GM21367 (cell line): ENCODE measurements around the gene ARCN1.
"Not testable (repeated sequence)": the region's sequence is repeated elsewhere in the genome, so short reads cannot be mapped to it uniquely, and the experiment has no call there.

Experiments used
- ATAC-seq: cut with Tn5 transposase; IDR thresholded peaks from one replicate; pipeline ENCODE4 v1.9.1; 2021; ENCODE audit not compliant: unreplicated experiment

Gene ARCN1

DNA sequence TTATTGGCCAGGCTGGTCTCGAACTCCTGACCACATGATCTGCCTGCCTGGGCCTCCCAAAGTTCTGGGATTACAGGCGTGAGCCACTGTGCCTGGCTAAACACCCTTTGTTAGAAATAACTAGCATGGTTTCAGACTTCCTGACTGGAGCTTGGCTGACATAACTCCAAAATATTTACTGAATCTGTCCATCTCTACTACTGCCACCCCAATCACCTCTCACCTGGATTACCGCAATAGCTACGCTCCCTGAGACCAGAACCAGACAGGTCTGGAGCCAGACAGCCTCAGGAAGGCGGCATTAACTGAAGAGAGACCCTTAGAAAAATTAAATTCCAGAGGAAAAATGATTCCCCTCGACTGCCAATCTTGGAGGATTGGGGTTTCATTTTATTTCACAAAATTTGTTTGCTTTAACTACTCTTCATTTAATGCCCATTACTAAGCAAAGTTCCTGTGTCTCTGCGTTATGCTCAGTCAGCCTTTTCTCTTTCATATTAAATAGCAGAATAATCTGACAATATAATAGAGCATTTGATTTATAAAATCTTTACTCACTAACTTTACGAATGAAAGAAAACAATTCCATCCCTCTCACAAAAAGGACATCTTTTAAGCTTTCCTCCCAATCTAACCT is 28.1 kb upstream of the ARCN1 start:
- ATAC-seq = no peak

DNA sequence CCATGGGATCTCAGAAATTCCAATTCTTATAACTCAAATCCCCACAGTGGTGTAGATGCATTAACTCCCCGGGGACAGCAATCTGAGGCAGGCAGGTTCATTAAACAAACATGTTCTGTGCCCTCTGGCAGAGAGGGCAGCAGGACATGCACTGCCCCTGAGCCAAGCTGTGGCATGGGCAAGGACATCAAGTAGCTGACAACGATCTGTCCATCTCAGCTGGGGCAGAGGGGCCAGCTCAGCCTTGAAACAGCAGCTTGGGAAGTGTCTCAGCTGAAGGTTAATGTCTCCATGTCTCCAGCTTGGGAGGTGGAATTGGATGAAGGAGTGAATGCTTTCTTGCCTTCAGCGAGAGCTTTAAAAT is 27.6 kb upstream of the ARCN1 start:
- ATAC-seq = no peak

DNA sequence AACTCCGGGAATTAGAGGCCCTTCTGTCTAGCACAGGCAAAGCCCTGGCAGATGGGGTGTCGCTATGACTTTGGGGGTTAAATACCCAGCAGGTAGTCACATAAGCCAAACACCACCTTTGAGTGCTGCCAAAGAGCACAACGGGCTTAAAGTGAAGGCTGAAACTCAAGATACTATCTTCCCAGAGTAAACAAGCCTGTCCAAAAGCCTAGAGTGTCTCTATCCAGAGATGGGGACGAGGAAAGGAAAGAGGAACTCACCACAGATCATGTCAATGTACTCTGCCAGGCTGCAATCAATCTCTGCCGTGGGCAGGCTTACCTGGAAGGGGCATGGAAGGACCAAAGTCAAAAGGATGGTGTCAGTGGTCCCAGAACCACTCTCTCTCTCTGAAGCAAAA is 26.7 kb upstream of the ARCN1 start:
- ATAC-seq = no peak

DNA sequence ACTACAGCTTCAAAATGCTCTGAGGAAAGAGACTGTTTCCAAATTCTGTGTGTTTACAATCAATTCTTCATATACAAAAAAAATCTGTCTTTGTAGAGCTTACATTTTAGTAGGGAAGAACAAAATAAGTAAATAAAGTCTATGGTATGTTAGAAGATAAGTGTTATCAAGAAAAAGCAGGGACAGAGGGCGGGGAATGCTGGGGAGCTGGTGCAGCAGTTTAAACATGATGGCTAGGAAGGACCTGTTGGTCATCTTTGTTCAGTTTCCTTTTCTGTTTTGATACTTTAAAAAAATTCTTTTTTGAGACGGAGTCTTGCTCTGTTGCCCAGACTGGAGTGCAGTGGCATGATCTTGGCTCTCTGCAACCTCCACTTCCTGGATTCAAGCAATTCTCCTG is 25.1 kb upstream of the ARCN1 start:
- no peak for ATAC-seq

DNA sequence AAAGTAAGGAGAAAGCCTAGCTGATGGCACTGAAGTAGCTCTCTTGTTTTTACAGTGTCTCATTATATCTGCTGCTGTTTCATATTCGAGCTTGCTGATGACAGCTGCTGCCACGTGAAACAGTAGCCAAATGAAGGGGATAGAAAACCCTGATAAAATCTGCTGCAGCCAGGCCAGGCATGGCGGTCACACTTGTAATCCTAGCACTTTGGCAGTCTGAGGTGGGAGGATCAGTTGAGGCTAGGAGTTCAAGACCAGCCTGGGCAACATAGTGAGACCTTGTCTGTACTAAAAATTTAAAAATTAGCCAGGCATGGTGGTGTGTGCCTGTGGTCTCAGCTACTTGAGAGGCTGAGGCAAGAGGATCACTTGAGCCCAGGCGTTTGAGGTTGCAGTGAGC is 19.9 kb upstream of the ARCN1 start:
- ATAC-seq = no peak

DNA sequence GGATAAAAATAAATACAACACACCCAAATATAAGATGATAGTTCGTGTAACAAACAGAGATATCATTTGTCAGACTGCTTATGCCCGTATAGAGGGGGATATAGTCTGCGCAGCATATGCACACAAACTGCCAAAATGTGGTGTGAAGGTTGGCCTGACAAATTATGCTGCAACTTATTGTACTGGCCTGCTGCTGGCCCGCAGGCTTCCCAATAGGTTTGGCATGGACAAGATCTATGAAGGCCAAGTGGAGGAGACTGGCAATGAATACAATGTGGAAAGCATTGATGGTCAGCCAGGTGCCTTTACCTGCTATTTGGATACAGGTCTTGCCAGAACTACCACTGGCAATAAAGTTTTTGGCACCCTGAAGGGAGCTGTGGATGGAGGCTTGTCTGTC is 11.4 kb upstream of the ARCN1 start:
- ATAC-seq = no peak

DNA sequence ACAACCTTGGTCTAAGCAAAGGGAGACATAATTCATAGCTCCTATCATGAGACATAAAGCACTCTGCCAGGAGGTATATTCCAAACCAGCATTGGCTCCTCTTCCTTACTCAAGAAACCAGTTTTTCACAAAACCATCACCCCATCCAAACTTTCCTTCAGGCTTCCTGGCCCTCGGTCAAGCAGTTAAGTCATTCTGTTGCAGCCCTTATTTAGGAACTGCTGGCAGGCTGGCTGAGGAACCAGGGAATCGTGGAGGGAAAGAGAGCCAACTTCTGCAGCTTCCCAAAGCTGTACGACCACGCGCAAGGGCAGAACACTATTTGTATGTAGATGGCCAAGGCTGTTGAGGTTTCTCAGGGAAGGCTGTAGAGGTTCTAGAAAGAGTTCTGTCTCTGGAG is 7.2 kb upstream of the ARCN1 start:
- no peak for ATAC-seq

DNA sequence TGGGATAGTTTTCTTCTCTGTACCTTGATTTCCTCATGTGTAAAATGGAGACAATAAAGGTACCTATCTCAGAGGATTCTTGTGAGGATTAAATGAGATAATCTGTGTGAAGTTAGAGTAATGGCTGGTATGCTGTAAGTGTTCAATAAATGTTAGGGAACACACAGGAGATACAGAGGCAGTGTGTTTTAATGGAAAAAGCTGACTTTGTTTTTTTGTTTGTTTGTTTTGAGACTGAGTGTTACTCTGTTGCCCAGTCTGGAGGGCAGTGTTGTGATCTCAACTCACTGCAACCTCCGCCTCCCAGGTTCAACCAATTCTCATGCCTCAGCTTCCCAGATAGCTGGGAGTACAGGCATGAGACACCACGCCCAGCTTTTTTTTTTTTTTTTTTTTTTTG is 2.5 kb upstream of the ARCN1 start:
- no peak for ATAC-seq

DNA sequence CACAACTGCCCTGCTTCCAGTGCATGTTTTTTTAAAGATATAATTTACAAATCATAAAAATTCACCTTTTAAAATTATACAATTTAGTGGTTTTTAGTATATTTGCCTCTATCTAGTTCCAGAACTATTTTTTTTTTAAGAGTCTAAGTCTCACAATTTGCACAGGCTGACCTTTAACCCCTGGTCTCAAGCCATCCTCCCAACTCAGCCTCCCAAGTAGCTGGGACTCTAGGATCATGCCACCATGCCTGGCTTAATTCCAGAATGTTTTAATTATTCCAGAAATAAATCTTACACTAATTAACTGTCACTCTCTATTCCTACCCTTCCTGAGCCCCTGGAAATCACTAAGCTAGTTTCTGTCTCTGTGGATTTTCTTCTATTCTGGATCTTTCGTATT is 1.4 kb upstream of the ARCN1 start:
- ATAC-seq = no peak

DNA sequence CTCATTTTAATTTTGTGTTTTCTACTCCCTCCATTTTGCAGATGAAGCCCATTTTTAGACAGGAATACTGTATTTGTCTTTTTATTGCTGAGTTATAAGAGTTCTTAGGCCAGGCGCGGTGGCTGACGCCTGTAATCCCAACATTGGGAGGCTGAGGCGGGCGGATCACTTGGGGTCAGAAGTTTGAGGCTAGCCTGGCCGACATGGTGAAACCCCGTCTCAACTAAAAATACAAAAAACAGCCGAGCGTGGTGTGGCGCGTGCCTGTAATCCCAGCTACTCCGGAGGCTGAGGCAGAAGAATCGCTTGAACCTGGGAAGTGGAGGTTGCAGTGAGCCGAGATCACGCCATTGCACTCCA is 528 bp upstream of the ARCN1 start:
- not testable (repeated sequence) for ATAC-seq

DNA sequence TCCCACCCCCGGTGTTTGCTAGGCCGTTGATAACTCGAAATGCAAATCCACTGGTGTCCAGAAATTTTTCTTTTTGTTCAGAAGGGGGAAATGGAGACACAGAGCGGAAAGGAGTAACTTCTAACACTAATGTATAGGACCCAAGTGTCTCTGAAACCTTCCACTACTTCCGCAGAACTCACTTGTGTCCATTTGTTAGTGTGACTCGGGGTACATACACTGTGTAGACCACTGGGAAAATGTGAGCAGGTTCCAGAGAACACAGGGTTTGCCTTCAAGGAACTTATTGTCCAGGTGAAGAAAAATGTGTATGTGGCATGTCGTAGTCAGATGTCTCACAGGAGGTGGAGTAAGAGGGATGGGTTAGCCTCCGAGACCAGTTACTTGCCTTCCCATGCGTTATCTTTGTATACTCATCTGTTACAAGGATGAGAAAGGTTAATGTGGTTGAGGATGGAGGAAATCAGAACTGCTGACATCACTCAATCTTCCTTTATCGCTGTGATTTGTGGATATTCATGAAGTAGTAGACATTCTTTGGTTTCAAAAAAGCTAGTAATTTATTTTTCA is 857 bp downstream of the ARCN1 start:
- no peak for ATAC-seq

DNA sequence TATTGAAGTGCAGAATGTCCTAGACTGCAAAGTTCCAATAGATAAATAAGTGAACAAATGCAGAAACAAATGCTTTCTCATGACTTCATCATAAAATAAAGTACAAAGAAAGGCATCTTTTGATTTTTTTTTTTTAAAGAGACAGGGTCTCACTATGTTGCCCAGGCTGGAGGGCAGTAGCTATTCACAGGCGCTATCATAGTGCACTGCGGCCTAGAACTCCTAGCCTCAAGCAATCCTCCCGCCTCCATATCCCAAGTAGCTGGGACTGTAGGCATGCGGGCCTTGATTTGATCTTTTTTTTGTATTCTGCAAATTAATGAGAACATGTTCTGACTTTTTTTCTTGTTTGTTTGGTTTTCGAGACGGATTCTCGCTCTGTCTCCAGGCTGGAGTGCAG is 2.4 kb downstream of the ARCN1 start:
- ATAC-seq = no peak

DNA sequence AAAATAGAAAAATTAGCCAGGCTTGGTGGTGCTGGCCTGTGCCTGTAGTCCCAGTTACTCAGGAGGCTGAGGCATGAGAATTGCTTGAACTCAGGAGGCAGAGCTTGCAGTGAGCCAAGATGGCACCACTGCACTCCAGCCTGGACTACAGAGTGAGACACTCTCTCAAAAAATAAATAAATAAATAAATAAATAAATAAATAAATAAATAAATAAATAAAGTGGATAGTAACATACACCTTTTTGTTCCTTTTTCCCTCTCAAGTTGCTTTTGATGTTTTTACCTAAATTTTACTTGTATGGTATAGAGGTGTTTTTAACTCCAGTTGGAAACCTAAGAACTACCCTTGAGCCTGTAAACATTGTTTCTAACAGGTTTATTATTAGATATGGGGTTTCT is 5.8 kb downstream of the ARCN1 start:
- not testable (repeated sequence) for ATAC-seq

DNA sequence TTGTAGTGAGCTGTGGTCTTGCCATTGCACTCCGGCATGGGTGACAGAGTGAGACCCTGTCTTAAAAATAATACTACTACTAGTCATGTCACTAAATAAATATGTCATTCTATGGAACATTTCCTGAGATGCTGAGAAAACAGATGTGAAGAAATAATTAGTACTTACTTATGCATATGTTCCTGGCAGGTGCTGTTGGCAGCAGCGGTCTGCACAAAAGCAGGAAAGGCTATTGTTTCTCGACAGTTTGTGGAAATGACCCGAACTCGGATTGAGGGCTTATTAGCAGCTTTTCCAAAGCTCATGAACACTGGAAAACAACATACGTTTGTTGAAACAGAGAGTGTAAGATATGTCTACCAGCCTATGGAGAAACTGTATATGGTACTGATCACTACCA is 8.8 kb downstream of the ARCN1 start:
- no peak for ATAC-seq

DNA sequence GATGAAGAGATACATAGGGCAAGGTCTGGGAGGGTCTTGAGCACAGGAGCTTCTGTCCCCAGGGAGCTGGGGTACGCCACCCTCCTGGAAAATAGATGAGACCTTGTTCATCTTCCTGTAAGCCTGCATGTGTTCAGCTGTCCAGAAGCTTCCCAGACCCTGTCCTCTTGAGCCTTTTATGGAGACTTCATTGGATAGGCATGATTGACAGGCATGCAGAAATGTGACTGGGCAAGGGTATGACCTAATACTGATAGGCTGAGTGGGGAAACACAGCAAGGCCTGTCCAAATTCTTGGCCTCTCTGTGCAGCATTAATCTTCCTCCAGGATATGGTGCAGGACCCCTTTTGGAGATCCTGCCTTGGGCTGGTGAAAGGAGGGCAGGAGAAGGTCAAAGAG is 15.7 kb downstream of the ARCN1 start:
- no peak for ATAC-seq

DNA sequence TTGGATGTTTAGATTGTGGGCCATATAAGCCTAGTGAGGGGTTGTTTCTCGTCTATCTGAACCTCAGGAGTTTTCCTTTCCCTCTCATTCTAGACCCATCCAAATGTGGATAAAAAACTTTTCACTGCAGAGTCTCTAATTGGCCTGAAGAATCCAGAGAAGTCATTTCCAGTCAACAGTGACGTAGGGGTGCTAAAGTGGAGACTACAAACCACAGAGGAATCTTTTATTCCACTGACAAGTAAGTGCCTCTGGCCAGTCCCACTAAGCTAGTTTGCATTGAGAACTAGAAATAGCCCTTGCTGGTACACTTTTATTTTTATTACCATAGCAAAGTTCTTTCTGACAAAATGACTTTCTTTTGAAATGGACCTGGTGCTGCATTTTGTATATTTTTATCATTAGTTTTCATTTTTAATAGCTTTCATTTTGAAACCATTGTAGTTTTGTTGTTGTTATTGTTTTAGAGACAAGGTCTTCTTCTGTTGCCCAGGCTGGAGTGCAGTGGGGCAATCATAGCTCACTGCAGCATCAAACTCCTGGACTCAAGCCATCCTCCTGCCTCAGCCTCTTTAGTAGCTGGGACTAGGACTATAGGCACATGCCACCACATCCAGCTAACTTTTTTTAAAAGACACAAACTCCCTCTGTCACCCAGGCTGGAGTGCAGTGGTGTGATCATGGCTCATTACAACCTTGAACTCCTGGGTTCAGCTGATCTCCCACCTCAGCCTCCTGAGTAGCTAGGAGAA is 20.6 kb downstream of the ARCN1 start:
- no peak for ATAC-seq

DNA sequence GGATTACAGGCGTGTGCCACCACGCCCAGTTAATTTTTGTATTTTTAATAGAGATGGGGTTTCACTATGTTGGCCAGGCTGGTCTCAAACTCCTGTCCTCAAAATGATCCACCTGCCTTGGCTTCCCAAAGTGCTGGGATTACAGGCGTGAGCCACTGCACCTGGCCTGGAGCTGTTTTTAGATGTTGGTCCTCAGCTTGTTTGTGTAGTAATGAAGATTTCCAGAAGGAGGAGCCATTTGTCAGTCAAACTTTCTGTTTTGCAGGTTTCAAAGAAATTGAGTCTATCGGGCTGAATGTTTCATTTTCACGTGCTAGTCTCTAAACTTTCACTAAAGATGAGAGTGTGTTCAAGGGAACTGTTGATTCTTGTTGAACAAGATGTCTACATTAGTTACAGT is 22.8 kb downstream of the ARCN1 start:
- not testable (repeated sequence) for ATAC-seq

DNA sequence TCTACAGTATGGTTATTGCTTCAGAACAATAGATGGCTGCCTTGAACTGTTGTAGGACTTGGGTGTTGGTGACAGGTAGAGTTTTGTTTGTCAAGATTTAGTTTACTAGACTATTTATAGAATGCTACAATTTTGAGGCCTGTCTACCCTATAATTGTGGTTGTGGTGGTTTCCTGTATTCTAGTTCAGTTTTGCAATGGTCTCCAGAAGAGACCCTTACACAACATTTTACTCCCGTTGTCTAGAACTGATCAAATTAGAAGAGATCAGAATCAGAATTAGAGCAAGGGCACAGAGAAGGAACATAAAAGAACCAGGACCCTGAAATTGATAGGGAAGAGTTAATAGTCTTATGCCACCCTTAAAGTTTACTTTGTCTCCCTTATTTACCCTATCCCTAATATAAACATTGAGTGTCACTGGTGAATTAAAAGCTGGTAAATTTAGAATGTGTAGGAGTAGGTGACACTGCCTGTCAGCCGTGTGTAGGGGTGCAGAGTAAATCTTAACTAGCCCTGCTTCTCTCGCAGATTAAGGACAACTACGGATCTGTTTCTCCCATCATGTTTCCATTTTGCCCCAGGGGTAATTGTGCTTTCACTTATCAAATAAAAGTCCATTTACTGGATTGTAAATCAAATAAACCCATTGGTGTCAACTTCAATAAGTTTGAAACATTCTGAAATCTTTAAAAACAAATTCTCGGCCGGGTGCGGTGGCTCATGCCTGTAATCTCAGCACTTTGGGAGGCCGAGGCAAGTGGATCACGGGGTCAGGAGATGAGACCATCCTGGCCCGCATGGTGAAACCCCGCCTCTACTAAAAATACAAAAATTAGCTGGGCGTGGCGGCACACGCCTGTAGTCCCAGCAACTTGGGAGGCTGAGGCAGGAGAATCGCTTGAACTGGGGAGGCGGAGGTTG is 24.3 kb downstream of the ARCN1 start:
- ATAC-seq = no peak

DNA sequence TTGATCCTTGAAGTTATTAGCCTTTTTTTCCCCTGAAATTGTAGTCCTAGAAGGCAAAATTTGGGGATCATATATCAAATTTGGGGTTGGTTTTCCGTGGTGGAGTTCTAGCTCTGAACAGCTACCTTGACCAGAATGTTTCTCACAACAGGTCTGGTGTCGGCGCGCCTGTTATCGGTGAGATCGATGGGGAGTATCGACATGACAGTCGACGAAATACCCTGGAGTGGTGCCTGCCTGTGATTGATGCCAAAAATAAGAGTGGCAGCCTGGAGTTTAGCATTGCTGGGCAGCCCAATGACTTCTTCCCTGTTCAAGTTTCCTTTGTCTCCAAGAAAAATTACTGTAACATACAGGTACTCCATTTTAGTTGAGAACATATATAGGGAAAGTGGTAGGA is 25.3 kb downstream of the ARCN1 start:
- ATAC-seq = no peak

DNA sequence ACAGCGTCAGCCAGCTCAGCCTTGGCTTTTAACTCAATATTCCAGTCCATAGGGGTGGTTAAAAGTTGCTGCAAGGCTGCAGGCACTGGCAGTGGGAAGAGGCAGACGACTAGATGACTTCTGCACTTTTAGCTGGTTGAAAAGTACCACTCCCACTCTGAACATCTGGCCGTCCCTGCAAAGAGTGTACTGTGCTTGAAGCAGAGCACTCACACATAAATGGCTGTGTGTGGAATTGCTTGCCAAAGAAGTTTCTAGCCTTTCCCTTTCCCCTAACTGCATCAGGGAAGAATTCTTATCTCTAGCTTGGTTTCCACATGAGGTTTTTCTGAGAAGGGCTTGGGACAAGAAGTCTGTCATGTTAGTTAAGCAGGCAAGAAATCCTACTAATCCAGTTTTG is 30.1 kb downstream of the ARCN1 start:
- no peak for ATAC-seq

DNA sequence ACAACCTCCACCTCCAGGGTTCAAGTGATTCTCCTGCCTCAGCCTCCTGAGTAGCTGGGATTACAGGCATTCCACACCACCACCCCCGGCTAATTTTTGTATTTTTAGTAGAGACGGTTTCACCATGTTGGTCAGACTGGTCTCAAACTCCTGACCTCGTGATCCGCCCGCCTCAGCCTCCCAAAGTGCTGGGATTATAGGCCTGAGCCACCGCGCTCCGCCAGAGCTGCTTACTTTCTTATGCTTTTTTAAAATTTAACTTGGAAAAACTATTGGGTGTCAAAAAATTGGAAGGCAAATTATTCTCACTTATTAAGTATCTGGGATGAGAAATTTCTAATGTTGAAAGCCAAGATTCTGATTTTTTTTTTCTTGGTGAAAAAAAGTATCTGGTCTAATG is 31.5 kb downstream of the ARCN1 start:
- not testable (repeated sequence) for ATAC-seq

DNA sequence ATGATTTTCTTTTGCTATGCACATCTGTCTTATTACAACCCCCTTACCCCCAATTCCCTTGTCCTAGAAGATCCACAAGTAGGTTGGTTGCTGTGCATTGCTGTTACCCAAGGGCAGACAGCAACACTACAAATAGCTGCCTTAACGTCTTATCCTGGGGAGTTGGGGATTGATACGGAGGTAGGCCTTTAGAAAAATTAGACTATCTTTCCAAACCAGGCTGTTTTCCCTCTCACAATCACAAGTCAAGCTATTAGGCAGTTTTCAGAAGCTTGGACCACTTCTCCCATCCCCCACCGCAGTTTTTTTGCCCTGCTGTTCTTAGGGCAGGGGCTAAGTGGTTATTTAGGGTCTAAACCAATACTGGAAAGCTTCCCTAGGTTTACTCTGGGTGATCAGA is 32.4 kb downstream of the ARCN1 start:
- ATAC-seq = no peak
